ENCODE measurements around the gene CIPC.

The CIPC gene

GRCh38 chr14:77107228-77107627 is 9.2 kb downstream of the CIPC start:
- no peaks in the 10 kb centered on the region for H3K9me3 ChIP-seq (ENCODE audit: control insufficient read depth, insufficient read depth, low read length)
- H3K4me3 ChIP-seq (ENCODE audit: low read depth, low read length): no peak overlapping the region
- peaks cover 34% of the 10 kb centered on the region for H3K4me1 ChIP-seq (ENCODE audit: control insufficient read depth, insufficient read depth, low read length)
- no peak overlapping the region for H3K9ac ChIP-seq (ENCODE audit: low read depth, low read length)
- H3K27me3 ChIP-seq (ENCODE audit: control insufficient read depth, insufficient read depth, low read length): no peaks in the 10 kb centered on the region
- H3K36me3 ChIP-seq (ENCODE audit: control insufficient read depth, insufficient read depth, low read length): no peaks in the 10 kb centered on the region

- H3K36me3 ChIP-seq (ENCODE audit: control insufficient read depth, insufficient read depth, low read length): peaks cover 4% of the 10 kb centered on the region
- no peak overlapping the region for H3K9ac ChIP-seq (ENCODE audit: low read depth, low read length)
- H3K4me3 ChIP-seq (ENCODE audit: low read depth, low read length): no peak overlapping the region
- peaks cover 34% of the 10 kb centered on the region for H3K4me1 ChIP-seq (ENCODE audit: control insufficient read depth, insufficient read depth, low read length)
- no peaks in the 10 kb centered on the region for H3K27me3 ChIP-seq (ENCODE audit: control insufficient read depth, insufficient read depth, low read length)
- H3K9me3 ChIP-seq (ENCODE audit: control insufficient read depth, insufficient read depth, low read length): no peaks in the 10 kb centered on the region
Measured at GRCh38 chr14:77108753-77109152, 10.7 kb downstream of the CIPC start.

- H3K9ac ChIP-seq (ENCODE audit: low read depth, low read length): no peak overlapping the region
- peaks cover 11% of the 10 kb centered on the region for H3K36me3 ChIP-seq (ENCODE audit: control insufficient read depth, insufficient read depth, low read length)
- H3K4me1 ChIP-seq (ENCODE audit: control insufficient read depth, insufficient read depth, low read length): peaks cover 27% of the 10 kb centered on the region
- H3K4me3 ChIP-seq (ENCODE audit: low read depth, low read length): no peak overlapping the region
- H3K9me3 ChIP-seq (ENCODE audit: control insufficient read depth, insufficient read depth, low read length): no peaks in the 10 kb centered on the region
- H3K27me3 ChIP-seq (ENCODE audit: control insufficient read depth, insufficient read depth, low read length): no peaks in the 10 kb centered on the region
Measured at GRCh38 chr14:77109656-77110055, 11.6 kb downstream of the CIPC start.

- no peaks in the 10 kb centered on the region for H3K9me3 ChIP-seq (ENCODE audit: control insufficient read depth, insufficient read depth, low read length)
- H3K4me3 ChIP-seq (ENCODE audit: low read depth, low read length): no peak overlapping the region
- H3K36me3 ChIP-seq (ENCODE audit: control insufficient read depth, insufficient read depth, low read length): peaks cover 11% of the 10 kb centered on the region
- no peaks in the 10 kb centered on the region for H3K27me3 ChIP-seq (ENCODE audit: control insufficient read depth, insufficient read depth, low read length)
- H3K9ac ChIP-seq (ENCODE audit: low read depth, low read length): no peak overlapping the region
- peaks cover 22% of the 10 kb centered on the region for H3K4me1 ChIP-seq (ENCODE audit: control insufficient read depth, insufficient read depth, low read length)
Measured at GRCh38 chr14:77110286-77110685, 12.2 kb downstream of the CIPC start.

- Histone ChIP-seq H3K36me3 (ENCODE audit: control insufficient read depth, insufficient read depth, low read length) (peaks cover 11% of the 10 kb centered on the region), H3K4me3 (ENCODE audit: low read depth, low read length) (no peak overlapping the region), H3K4me1 (ENCODE audit: control insufficient read depth, insufficient read depth, low read length) (peaks cover 21% of the 10 kb centered on the region), H3K9ac (ENCODE audit: low read depth, low read length) (peak overlapping the region; percentile 48), H3K9me3 (ENCODE audit: control insufficient read depth, insufficient read depth, low read length) (no peaks in the 10 kb centered on the region), H3K27me3 (ENCODE audit: control insufficient read depth, insufficient read depth, low read length) (no peaks in the 10 kb centered on the region)
Measured at GRCh38 chr14:77111021-77111420, 13.0 kb downstream of the CIPC start.

DNA sequence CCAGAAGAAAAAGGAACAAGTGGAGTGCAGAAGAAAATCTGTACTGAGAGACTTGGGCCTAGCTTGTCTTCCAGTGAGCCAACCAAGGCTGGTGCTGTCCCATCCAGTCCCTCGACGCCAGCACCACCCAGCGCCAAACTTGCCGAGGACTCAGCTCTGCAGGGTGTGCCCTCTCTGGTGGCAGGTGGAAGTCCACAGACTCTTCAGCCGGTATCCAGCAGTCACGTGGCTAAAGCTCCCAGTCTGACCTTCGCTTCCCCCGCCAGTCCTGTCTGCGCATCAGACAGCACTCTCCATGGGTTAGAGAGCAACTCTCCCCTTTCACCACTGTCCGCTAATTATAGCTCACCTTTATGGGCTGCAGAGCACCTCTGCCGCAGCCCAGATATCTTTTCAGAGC is 15.6 kb downstream of the CIPC start:
- Histone ChIP-seq H3K4me3 (ENCODE audit: low read depth, low read length) (no peak overlapping the region), H3K27me3 (ENCODE audit: control insufficient read depth, insufficient read depth, low read length) (no peaks in the 10 kb centered on the region), H3K4me1 (ENCODE audit: control insufficient read depth, insufficient read depth, low read length) (peaks cover 21% of the 10 kb centered on the region), H3K9me3 (ENCODE audit: control insufficient read depth, insufficient read depth, low read length) (no peaks in the 10 kb centered on the region), H3K36me3 (ENCODE audit: control insufficient read depth, insufficient read depth, low read length) (peaks cover 11% of the 10 kb centered on the region), H3K9ac (ENCODE audit: low read depth, low read length) (no peak overlapping the region)

DNA sequence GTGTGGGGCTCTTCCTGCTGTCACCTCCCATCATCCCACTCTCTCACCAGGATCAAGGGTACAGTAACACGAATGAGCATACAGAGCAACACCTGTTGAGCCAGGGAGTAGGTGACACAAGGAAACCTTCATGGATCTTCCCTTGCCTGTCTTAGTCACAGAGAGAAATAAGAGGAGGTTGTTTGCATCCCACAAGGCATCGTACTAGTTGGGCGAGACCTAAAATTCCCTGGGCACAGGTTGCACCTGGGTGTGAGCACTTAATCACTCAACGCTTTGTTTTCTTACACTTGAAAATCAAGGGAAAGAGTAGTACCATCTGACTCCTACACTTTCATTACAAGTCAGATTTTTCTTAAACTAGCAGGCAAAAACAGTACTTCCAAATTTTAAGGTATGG is 16.6 kb downstream of the CIPC start:
- H3K9ac ChIP-seq (ENCODE audit: low read depth, low read length): no peak overlapping the region
- H3K4me3 ChIP-seq (ENCODE audit: low read depth, low read length): no peak overlapping the region
- H3K4me1 ChIP-seq (ENCODE audit: control insufficient read depth, insufficient read depth, low read length): peaks cover 20% of the 10 kb centered on the region
- peaks cover 11% of the 10 kb centered on the region for H3K36me3 ChIP-seq (ENCODE audit: control insufficient read depth, insufficient read depth, low read length)
- no peaks in the 10 kb centered on the region for H3K27me3 ChIP-seq (ENCODE audit: control insufficient read depth, insufficient read depth, low read length)
- no peaks in the 10 kb centered on the region for H3K9me3 ChIP-seq (ENCODE audit: control insufficient read depth, insufficient read depth, low read length)

- H3K9me3 ChIP-seq (ENCODE audit: control insufficient read depth, insufficient read depth, low read length): no peaks in the 10 kb centered on the region
- no peaks in the 10 kb centered on the region for H3K27me3 ChIP-seq (ENCODE audit: control insufficient read depth, insufficient read depth, low read length)
- H3K4me1 ChIP-seq (ENCODE audit: control insufficient read depth, insufficient read depth, low read length): peaks cover 8% of the 10 kb centered on the region
- H3K9ac ChIP-seq (ENCODE audit: low read depth, low read length): no peak overlapping the region
- H3K4me3 ChIP-seq (ENCODE audit: low read depth, low read length): no peak overlapping the region
- peaks cover 11% of the 10 kb centered on the region for H3K36me3 ChIP-seq (ENCODE audit: control insufficient read depth, insufficient read depth, low read length)
Measured at GRCh38 chr14:77116172-77116817, 18.2 kb downstream of the CIPC start.

- Histone ChIP-seq H3K9ac (ENCODE audit: low read depth, low read length) (no peak overlapping the region), H3K4me1 (ENCODE audit: control insufficient read depth, insufficient read depth, low read length) (peaks cover 8% of the 10 kb centered on the region), H3K27me3 (ENCODE audit: control insufficient read depth, insufficient read depth, low read length) (peaks cover 6% of the 10 kb centered on the region), H3K4me3 (ENCODE audit: low read depth, low read length) (no peak overlapping the region), H3K9me3 (ENCODE audit: control insufficient read depth, insufficient read depth, low read length) (no peaks in the 10 kb centered on the region), H3K36me3 (ENCODE audit: control insufficient read depth, insufficient read depth, low read length) (no peaks in the 10 kb centered on the region)
Measured at GRCh38 chr14:77119851-77120250, 21.8 kb downstream of the CIPC start.

DNA sequence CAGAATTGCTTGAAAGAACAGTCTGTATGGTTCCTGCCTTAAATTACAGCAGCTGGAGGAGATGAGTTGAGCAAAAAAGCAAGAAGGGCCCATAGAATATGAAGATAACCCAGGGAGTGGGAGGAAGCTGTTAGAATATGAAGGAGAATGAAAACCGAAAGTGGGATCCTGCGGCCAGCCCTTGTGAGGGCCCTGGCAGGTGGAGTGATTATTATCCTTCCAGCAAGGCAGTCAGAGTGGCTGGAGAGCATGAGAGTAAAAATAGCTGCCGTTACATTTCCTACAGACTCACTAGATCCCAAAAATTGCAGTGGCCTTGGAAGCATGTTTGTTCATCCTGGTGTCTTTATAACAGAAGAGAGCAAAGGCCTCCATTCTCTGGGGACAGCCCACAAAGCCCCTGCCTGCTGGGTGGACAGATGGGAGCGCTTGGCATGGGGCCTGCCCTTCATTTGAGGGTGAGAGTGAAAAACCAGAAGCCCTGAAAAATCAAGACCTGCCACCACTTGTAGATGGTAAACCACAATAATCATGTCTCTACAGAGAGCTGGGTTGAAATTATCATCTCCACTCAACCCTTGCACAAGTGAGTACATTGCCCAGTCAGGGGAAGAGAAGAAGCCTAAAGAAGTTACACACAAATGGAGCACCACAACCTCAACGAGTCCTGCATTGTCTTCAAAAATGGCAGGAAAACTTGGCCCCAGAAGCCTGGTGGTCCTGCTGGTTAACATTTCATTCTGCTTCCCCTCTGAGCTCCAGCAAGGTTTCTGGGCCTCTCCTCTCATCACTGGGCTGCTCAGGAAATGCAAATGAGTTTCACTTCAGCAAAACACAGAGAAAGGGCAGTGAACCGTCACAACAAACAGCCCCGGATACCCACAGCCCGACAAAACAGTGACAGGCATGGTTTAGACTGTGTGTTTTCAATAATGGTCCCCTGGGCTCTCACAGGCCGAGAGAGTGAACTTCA is 23.0 kb downstream of the CIPC start:
- peaks cover 8% of the 10 kb centered on the region for H3K4me1 ChIP-seq (ENCODE audit: control insufficient read depth, insufficient read depth, low read length)
- no peaks in the 10 kb centered on the region for H3K9me3 ChIP-seq (ENCODE audit: control insufficient read depth, insufficient read depth, low read length)
- H3K4me3 ChIP-seq (ENCODE audit: low read depth, low read length): no peak overlapping the region
- peaks cover 15% of the 10 kb centered on the region for H3K27me3 ChIP-seq (ENCODE audit: control insufficient read depth, insufficient read depth, low read length)
- H3K9ac ChIP-seq (ENCODE audit: low read depth, low read length): no peak overlapping the region
- no peaks in the 10 kb centered on the region for H3K36me3 ChIP-seq (ENCODE audit: control insufficient read depth, insufficient read depth, low read length)

DNA sequence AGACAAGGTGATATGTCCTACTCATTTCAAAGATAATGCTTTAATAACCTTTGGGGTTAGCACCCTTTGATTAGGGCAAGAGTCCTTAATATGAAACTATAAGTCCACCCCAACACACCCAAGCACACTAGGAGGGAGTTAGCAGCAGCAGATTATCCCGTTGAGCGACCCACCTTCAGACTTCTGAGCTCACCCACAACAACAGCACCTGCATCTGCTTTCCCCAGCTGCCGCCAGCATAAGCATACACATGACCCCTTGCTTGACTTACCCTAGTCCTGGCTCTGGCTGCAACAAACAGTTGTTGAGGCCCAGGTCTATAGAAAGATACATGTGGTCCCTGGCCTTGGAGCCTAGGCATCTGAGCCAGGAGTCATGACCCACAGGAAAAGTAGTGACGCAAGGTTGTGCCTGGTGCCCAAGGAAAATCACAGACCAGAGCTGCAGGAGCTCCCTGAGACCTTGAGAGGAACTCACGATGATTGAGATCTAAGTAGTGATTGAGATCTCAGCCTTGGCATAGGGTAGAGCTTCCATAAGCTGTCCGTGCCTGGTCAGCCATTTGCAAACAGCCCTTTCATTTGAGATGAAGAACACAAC is 24.6 kb downstream of the CIPC start:
- H3K27me3 ChIP-seq (ENCODE audit: control insufficient read depth, insufficient read depth, low read length): peaks cover 20% of the 10 kb centered on the region
- peaks cover 8% of the 10 kb centered on the region for H3K4me1 ChIP-seq (ENCODE audit: control insufficient read depth, insufficient read depth, low read length)
- no peak overlapping the region for H3K9ac ChIP-seq (ENCODE audit: low read depth, low read length)
- H3K36me3 ChIP-seq (ENCODE audit: control insufficient read depth, insufficient read depth, low read length): no peaks in the 10 kb centered on the region
- H3K4me3 ChIP-seq (ENCODE audit: low read depth, low read length): no peak overlapping the region
- H3K9me3 ChIP-seq (ENCODE audit: control insufficient read depth, insufficient read depth, low read length): no peaks in the 10 kb centered on the region
